Choroid plexus epithelial cell (primary cell): ENCODE data around the gene AVEN.

Source experiments
- DNase-seq: peaks from one replicate; pipeline ENCODE4 v3.0.0-alpha.2; 2010; ENCODE audit warnings: low read depth
- H3K4me3 ChIP-seq: 2 replicates; pipeline ENCODE4 v1.5.1; 2011; ENCODE audit warnings: low read depth, mild to moderate bottlenecking, control low read depth, low read length, moderate library complexity
- TF ChIP-seq, protein P1 (sequence below): conservative IDR thresholded peaks from 2 replicates; pipeline ENCODE4 v1.5.1; 2011; ENCODE audit warnings: low read depth, mild to moderate bottlenecking, control low read depth, inconsistent platforms, low read length, moderate library complexity

The AVEN gene

DNA sequence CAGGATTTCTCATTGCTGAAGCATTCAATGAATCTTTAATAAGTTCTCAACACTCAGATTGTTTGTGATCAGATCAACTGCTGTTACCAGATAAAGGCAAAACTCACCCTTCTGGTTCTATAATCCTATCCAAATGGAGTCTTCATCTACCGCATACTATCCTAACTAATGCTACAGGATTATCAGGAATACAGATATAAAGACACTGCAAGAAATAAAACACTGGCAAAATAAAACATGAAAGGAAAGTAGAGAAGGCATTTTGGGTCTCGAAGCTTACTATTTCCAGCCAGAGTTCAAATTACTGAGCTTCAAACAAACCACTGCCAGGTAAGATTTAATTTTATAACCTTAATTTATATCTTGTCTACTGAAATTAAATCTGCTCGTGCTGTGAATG is 70.2 kb downstream of the AVEN start:
- DNase-seq, result no peak
- TF ChIP-seq, protein P1, sequence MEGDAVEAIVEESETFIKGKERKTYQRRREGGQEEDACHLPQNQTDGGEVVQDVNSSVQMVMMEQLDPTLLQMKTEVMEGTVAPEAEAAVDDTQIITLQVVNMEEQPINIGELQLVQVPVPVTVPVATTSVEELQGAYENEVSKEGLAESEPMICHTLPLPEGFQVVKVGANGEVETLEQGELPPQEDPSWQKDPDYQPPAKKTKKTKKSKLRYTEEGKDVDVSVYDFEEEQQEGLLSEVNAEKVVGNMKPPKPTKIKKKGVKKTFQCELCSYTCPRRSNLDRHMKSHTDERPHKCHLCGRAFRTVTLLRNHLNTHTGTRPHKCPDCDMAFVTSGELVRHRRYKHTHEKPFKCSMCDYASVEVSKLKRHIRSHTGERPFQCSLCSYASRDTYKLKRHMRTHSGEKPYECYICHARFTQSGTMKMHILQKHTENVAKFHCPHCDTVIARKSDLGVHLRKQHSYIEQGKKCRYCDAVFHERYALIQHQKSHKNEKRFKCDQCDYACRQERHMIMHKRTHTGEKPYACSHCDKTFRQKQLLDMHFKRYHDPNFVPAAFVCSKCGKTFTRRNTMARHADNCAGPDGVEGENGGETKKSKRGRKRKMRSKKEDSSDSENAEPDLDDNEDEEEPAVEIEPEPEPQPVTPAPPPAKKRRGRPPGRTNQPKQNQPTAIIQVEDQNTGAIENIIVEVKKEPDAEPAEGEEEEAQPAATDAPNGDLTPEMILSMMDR, result no peak
- no peak overlapping the region for H3K4me3 ChIP-seq

DNA sequence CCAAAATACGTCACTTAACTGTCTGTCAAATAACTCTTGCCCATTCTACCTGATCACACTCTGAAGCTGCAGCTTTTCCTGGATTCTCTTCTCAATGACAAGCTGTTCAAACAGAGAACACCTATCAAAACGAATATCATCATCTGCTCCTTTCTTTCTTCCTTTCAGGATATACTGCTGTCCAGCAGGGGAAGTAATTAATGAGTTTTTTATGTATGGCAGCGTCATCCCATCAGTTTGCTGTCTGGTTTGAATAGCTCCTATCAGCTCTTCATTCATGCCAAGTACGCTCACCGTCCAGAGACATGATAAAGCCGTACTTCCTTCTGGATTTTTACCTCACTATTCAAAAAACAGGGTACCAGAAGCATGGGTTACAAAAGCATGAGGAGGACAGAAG is 70.8 kb downstream of the AVEN start, which contains the start of gene CHRM5:
TSS of gene CHRM5 (plus strand) at position 274 of the 400 bp plus-strand sequence. CDS start 94,221 bp downstream, outside the sequence.
- TF ChIP-seq, protein P1, result no peak
- no peak for DNase-seq
- H3K4me3 ChIP-seq, result no peak within 1 kb of the TSS

DNA sequence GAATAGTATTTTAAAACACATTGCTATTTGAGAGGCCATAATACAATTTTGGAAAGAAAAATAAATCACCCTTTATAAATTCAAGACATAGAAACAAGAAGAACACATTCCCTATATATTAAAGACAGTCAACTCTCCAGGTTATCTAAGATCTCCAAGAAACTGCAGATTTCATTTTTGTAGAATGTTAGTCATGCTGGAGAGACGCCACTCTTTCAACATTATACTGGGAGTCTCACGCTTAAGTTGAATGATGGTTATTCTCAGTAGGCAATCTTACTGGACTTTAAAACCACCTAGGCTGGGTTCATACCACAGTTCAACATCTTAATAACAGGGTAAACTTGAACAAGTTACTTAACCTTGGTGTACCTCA is 74.4 kb downstream of the AVEN start:
- TF ChIP-seq, protein P1, result no peak
- peak; percentile 41 for DNase-seq
- no peak overlapping the region for H3K4me3 ChIP-seq

DNA sequence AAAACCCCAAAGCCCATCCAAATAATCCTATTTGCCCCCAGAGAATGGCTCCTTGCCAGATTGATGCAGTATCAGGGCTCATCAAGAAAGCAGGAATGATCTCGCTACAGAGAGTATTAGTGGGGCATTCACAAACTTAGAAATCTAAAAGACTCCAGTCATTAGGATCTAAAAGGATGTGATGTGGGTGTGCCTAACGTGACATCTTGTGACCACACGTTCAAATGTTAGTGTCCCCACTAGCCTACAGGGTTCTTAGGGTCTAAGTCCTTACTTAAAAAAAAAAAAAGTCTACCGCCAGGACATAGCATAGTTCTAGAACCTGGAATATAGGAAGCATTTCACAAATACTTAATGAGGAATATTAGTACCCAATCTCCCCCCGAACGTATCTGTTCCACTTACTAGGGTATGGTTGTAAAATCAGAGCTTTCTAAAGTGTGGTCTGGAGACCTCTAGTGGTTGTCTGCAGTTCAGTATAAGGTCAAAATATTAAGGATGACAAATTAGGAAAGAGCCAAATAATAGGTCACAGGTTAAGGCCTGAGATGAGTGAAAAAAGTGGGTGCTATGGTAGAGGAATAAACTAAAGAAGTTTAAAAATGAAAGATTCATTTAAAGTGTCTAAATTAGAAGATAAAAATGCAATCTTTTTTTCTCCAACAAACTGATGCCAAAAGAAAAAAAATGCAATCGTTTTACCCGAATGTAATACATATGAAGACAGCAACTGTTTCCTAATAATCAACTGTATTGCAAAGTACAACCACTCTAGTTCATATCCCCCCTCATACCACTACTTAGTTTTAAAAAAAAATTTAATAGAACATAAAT is 75.0 kb downstream of the AVEN start:
- TF ChIP-seq, protein P1, result peak; percentile 69
- H3K4me3 ChIP-seq, result no peak overlapping the region
- peak; percentile 69 for DNase-seq

DNA sequence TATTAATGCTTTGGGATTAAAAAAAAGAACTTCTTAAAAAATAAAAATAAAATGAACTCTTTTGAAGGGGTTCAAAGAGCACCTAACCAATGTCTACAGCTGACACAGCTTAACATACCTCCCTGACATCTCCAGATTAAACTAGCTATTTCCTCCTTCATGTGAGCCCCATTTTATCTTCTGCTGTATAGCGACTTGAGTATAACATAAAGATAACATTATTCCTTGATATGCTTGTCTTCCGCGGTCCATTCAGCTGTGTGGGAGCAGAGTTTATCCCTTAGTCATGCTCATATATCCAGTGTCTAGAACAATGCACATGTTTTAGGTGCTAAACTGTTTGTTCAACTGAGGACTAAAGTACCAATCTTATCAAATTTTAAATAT is 78.5 kb downstream of the AVEN start:
- TF ChIP-seq, protein P1, result no peak
- no peak overlapping the region for H3K4me3 ChIP-seq
- no peak for DNase-seq

DNA sequence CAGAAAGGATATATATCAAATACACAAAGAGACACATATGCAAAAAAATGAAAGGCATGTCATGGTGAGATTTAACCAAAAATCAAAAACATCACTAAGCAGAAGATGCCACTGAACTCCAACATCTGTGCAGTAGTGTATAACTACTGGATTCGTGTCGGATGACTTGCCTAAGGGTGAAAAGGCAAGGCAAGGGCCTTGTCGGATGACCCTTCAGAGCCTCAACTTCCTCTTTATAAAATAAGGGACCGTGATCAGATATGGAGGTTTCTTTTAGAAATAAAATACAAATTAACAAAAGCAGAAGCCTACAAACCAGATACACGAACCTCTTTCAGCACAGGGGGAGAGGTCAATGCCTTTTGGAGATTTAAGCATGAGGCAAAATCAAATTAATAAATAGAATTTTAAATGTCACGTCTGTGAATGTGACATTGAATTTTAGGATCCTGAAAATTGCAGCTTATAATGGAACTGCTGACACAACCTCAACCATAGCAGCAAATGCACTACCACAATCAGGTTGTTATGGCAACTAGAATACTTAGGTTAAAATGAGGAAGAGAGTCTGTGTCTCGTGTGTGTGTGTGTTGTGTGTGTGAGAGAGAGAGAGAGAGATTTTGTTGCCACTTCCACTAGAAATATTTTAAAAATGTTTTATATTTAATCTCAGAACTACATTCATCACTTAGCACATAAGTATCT is 79.0 kb downstream of the AVEN start:
- TF ChIP-seq, protein P1, result no peak
- no peak overlapping the region for H3K4me3 ChIP-seq
- DNase-seq, result no peak
